K562 (cell line): Measurements from ENCODE around the gene GDF9. TPM values are rescaled to one million over a fixed set of nuclear protein-coding genes. Genes with fewer than 3 reads are reported as not detected.
A peak's percentile ranks its signal among the peaks of the same experiment; 100 is the strongest.

ENCODE experiments used
- ATAC-seq: fragments of 200-7000 bp; cut with Tn5 transposase; 3 replicates; pipeline ENCODE4 v1.9.1; 2020; ENCODE audit warnings: moderate library complexity
- BruUV-seq: library from RNA; stranded (reverse); fragments of 400-500 nt; replicated peaks from 2 replicates; lab custom pipeline; 2021; lab: Mats Ljungman, UMichigan
- CTCF ChIA-PET: fragments of 300-600 bp; formaldehyde crosslinking; extraction: SDS; loops from one replicate; lab custom pipeline; 2021; ENCODE audit warnings: low intra/inter-chr PET ratio; lab: Yijun Ruan, JAX
- POLR2A ChIA-PET: fragments of 300-600, 350-650 bp; sonication (Branson Sonifier 250); formaldehyde crosslinking; extraction: SDS; loops from one replicate; lab custom pipeline; 2021; ENCODE audit warnings: antibody characterized with exemption, inconsistent platforms; lab: Yijun Ruan, JAX
- DNase-seq, 4 experiments: peaks; one replicate each; pipeline versions ENCODE4 v3.0.0 to v3.0.0-alpha.2; 2011 to 2018; ENCODE audit warnings: low spot score in 3 of 4, mixed read lengths in 3 of 4; ENCODE audit errors: extremely low read depth in 1 of 4
- FAIRE-seq: peaks from 2 replicates; lab custom pipeline; 2011; peaks lifted over from hg19 to GRCh38; lab: Jason Lieb, UNC
- H2AFZ ChIP-seq: 2 replicates; pipeline ENCODE4 v1.6.0; 2011; ENCODE audit warnings: low read depth, low read length, control low read depth, inconsistent platforms
- H3K27ac ChIP-seq: fragments of 200-600 bp; 3 replicates; pipeline ENCODE4 v1.8.0; 2011; ENCODE audit warnings: low read depth, mild to moderate bottlenecking, control low read depth, inconsistent platforms, low read length, moderate library complexity, mixed read lengths; ENCODE audit errors: extremely low read depth
- H3K27me3 ChIP-seq, 2 experiments: fragments of 300-600 bp in 1 of 2; 2 replicates in 1 of 2; 3 replicates in 1 of 2; pipeline versions ENCODE4 v1.6.0 to v1.8.0; 2011; ENCODE audit warnings: inconsistent platforms in 2 of 2, low read length in 2 of 2, mild to moderate bottlenecking in 1 of 2, mixed read lengths in 1 of 2, moderate library complexity in 1 of 2; ENCODE audit not compliant: control insufficient read depth in 2 of 2, insufficient read depth in 2 of 2
- H3K36me3 ChIP-seq: fragments of 300-600 bp; 3 replicates; pipeline ENCODE4 v1.8.0; 2011; ENCODE audit warnings: mild to moderate bottlenecking, low read length, inconsistent platforms; ENCODE audit not compliant: control insufficient read depth, insufficient read depth
- H3K4me1 ChIP-seq, 2 experiments: fragments of 200-600 bp in 1 of 2; replicated peaks in 1 of 2; 2 replicates in 1 of 2; 3 replicates in 1 of 2; pipeline versions ENCODE4 v1.5.1 to v1.8.0; 2011; ENCODE audit warnings: inconsistent platforms in 2 of 2, low read length in 2 of 2, mild to moderate bottlenecking in 1 of 2, mixed read lengths in 1 of 2, moderate library complexity in 1 of 2; ENCODE audit not compliant: control insufficient read depth in 2 of 2, insufficient read depth in 2 of 2
- H3K4me2 ChIP-seq: 2 replicates; pipeline ENCODE4 v1.6.1; 2011; ENCODE audit warnings: low read length, control low read depth, inconsistent platforms, mixed read lengths; ENCODE audit not compliant: insufficient read depth
- H3K4me3 ChIP-seq: fragments of 200-600 bp; sonication (generic), shearing (Covaris generic); 2 replicates; pipeline ENCODE4 v1.5.1; 2016; ENCODE audit warnings: control low read depth, inconsistent platforms
- H3K79me2 ChIP-seq: fragments of 200-600 bp; 3 replicates; pipeline ENCODE4 v1.8.0; 2011; ENCODE audit warnings: low read length, inconsistent platforms; ENCODE audit not compliant: control insufficient read depth, insufficient read depth
- H3K9ac ChIP-seq, 2 experiments: 2 replicates each; pipeline versions ENCODE4 v1.6.0 to v1.6.1; 2011; ENCODE audit warnings: low read depth in 2 of 2, low read length in 2 of 2, control low read depth in 1 of 2, inconsistent platforms in 1 of 2, mild to moderate bottlenecking in 1 of 2, mixed read lengths in 1 of 2; ENCODE audit not compliant: insufficient read depth in 1 of 2
- H3K9me1 ChIP-seq: one replicate; pipeline ENCODE4 v1.6.0; 2011; ENCODE audit warnings: inconsistent platforms, mild to moderate bottlenecking, low read length, moderate library complexity; ENCODE audit not compliant: control insufficient read depth, insufficient read depth
- H3K9me3 ChIP-seq: replicated peaks from 2 replicates; pipeline ENCODE4 v1.5.1; 2011; ENCODE audit warnings: low read depth, low read length, inconsistent platforms; ENCODE audit not compliant: control insufficient read depth, insufficient read depth
- H4K20me1 ChIP-seq: replicated peaks from 2 replicates; pipeline ENCODE4 v1.6.1; 2011; ENCODE audit warnings: low read length, inconsistent platforms, mixed read lengths; ENCODE audit not compliant: control insufficient read depth, insufficient read depth
- ARNT ChIP-seq, 2 experiments: fragments of 450-650 bp; IDR thresholded peaks; 2 replicates each; pipeline ENCODE4 v1.6.1; 2016; ENCODE audit warnings: mild to moderate bottlenecking in 1 of 2
- BDP1 ChIP-seq: IDR thresholded peaks from 3 replicates; pipeline ENCODE4 v1.6.1; 2011; ENCODE audit not compliant: insufficient read length, insufficient read depth
- HCFC1 ChIP-seq: IDR thresholded peaks from 2 replicates; pipeline ENCODE4 v1.6.1; 2012; ENCODE audit warnings: low read depth, low read length, improper control_type of control experiment
- NFIX ChIP-seq: fragments of 250-450 bp; sonication (Bioruptor Pico); IDR thresholded peaks from 2 replicates; pipeline ENCODE4 v1.4.0; 2020; ENCODE audit warnings: low read depth, mild to moderate bottlenecking, moderate library complexity
- PTTG1 ChIP-seq: fragments of 450-650 bp; IDR thresholded peaks from 2 replicates; pipeline ENCODE4 v1.6.1; 2016; ENCODE audit warnings: low read depth, mild to moderate bottlenecking, missing genetic modification characterization, missing compliant biosample characterization
- RBM34 ChIP-seq: fragments of 200-400 bp; formaldehyde crosslinking; IDR thresholded peaks from 2 replicates; pipeline ENCODE4 v1.6.1; 2018; ENCODE audit warnings: low read length, borderline replicate concordance; ENCODE audit not compliant: insufficient read depth
- RNF2 ChIP-seq: sonication (generic); IDR thresholded peaks from 2 replicates; pipeline ENCODE4 v1.6.1; 2016
- SETDB1 ChIP-seq: IDR thresholded peaks from one replicate; pipeline ENCODE4 v1.6.1; 2012; ENCODE audit warnings: low read length, control low read depth, inconsistent platforms
- ZNF253 ChIP-seq: fragments of 250-450 bp; sonication (Bioruptor Pico); conservative IDR thresholded peaks from 2 replicates; pipeline ENCODE4 v1.6.1; 2021; ENCODE audit warnings: mild to moderate bottlenecking
- ZNF589 ChIP-seq: fragments of 200-800 bp; sonication (Bioruptor generic); IDR thresholded peaks from 2 replicates; pipeline ENCODE4 v1.6.1; 2016; ENCODE audit warnings: low read depth, missing genetic modification characterization, missing compliant biosample characterization
- WGBS: fragments of 100-300 bp; shearing (Covaris generic); methylation state at CpG from one replicate; pipeline ENCODE4 v1.1.6; 2016; ENCODE audit warnings: low coverage, mixed read lengths; ENCODE audit not compliant: insufficient coverage; ENCODE audit errors: missing lambda C conversion rate; 5-methylcytosine and 5-hydroxymethylcytosine counted together
- in situ Hi-C: fragments of 300-500 bp; cut with MboI; formaldehyde crosslinking; loops from 4 replicates; pipeline ENCODE4 v1.15.0; 2018; ENCODE audit warnings: inconsistent platforms, mixed read lengths
- intact Hi-C: fragments of 100-400 bp; cut with micrococcal nuclease; formaldehyde crosslinking; loops from 2 replicates; pipeline ENCODE4 v1.14.2; 2022
- polyA plus RNA-seq, 8 experiments: library from polyadenylated mRNA; depleted of rRNA in 4 of 8; stranded (reverse) in 5 of 8; unstranded in 3 of 8; fragments of >200 nt; fragmentation: Nextera tagmentation in 2 of 8; fragmentation: Illumina TruSeq in 1 of 8; extraction: Ambion mirVana in 2 of 8; extraction: Trizol in 1 of 8; gene quantifications; 2 replicates each; pipeline versions ENCODE4 v1.2.1 to v1.2.3, GENCODE V29; 2011 to 2014; ENCODE audit warnings: inconsistent platforms in 1 of 8, missing spikeins in 1 of 8
- total RNA-seq, 7 experiments: library from RNA; depleted of rRNA in 6 of 7; stranded (reverse); fragments of >200 nt in 6 of 7; fragmentation: Illumina TruSeq in 2 of 7; extraction: Trizol in 2 of 7; gene quantifications; 2 replicates each; pipeline versions ENCODE4 v1.2.1 to v1.2.3, GENCODE V29; 2011 to 2021; ENCODE audit warnings: low replicate concordance in 1 of 7
- TF ChIP-seq, protein P1 (sequence below): fragments of 250-450 bp; sonication (Bioruptor Pico); IDR thresholded peaks from 2 replicates; pipeline ENCODE4 v1.5.0; 2021
- TF ChIP-seq, protein P2 (sequence below): fragments of 450-650 bp; IDR thresholded peaks from 2 replicates; pipeline ENCODE4 v1.6.1; 2014; ENCODE audit warnings: low read depth, mild to moderate bottlenecking, moderate library complexity, borderline replicate concordance
- TF ChIP-seq, protein P3 (sequence below): fragments of 450-650 bp; IDR thresholded peaks from 2 replicates; pipeline ENCODE4 v1.6.1; 2016; ENCODE audit warnings: borderline replicate concordance
- TF ChIP-seq, protein P4 (sequence below): fragments of 450-650 bp; IDR thresholded peaks from 2 replicates; pipeline ENCODE4 v1.6.1; 2016; ENCODE audit warnings: antibody characterized with exemption
- TF ChIP-seq, protein P5 (sequence below): fragments of 450-650 bp; formaldehyde crosslinking; IDR thresholded peaks from 2 replicates; pipeline ENCODE4 v1.4.0; 2020; ENCODE audit warnings: mild to moderate bottlenecking, moderate library complexity

The GDF9 gene
- total and polyA plus RNA-seq, 9 of the 15 experiments (the other 6 are each of a cell fraction or from before 2014, with no cell fraction given), result 0.10 to 0.70 (median 0.20) TPM; not detected in 1

DNA sequence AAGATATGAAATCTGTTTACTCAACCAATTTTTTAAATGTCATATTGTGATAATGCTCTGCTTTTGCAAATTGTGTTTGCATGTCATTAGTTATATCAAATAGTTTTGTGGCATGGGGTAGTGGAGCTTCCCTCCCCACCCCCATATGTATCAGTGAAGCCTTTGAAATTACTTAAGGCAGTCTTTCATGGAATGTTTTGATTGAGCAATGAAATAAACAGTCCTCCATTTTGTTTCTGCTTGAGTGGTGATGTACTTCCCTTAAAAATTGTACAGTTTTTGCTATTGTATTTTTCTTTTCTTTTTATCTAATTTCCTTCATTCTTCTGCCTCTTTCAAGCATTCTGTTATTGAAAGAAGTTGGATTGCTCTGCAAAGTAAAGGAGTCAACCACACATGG, 49.7 kb downstream of the GDF9 start (continued):
- TF ChIP-seq ZNF253 (CRISPR knock-in tag) (no peak), ARNT (IDR thresholded peaks at IDR 0.05) (no peak), ZNF589 (CRISPR knock-in tag) (no peak), BDP1 (no peak), NFIX (CRISPR knock-in tag) (no peak), RNF2 (no peak)
- TF ChIP-seq, protein P1, sequence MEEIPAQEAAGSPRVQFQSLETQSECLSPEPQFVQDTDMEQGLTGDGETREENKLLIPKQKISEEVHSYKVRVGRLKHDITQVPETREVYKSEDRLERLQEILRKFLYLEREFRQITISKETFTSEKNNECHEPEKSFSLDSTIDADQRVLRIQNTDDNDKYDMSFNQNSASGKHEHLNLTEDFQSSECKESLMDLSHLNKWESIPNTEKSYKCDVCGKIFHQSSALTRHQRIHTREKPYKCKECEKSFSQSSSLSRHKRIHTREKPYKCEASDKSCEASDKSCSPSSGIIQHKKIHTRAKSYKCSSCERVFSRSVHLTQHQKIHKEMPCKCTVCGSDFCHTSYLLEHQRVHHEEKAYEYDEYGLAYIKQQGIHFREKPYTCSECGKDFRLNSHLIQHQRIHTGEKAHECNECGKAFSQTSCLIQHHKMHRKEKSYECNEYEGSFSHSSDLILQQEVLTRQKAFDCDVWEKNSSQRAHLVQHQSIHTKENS, result no peak
- TF ChIP-seq, all 486 proteins: peak for 0

DNA sequence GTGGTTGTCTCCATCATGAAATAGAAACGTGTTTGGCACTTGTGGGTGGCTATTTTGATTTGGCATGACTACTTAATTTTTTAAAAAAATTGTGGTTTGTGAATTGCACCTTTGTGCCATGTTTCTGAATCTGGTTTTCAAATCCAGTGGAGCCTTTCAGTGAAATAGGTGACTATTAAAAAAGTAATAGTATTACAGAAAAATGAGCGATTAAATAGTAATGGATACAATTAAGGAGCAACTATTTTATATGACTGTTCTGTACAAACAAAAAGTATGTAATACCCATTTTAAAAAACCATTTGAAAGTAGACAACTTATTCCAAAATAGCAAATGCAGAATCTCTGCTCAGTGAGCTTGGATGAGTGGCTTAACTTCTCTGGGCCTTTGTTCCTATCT, 50.2 kb downstream of the GDF9 start:
- WGBS, result 46% methylated on average over 2 of the region's 2 CpGs
- intact Hi-C loops (no loop called here), in situ Hi-C loops (no loop called here)
- no peaks in the 10 kb centered on the region for H3K36me3 ChIP-seq
- H3K9me1 ChIP-seq, result no peaks in the 10 kb centered on the region
- H3K27ac ChIP-seq, result no peak overlapping the region
- POLR2A ChIA-PET, result interaction anchor here (0.6 kb wide), 2 partner anchors 15 kb away, joined by 3 to 4 read pairs; no protein-coding TSS in a partner anchor
- H3K4me3 ChIP-seq, result no peak overlapping the region
- H3K9ac ChIP-seq, result no peak overlapping the region
- ATAC-seq, result no peak
- H2AFZ ChIP-seq, result no peak overlapping the region
- peak; percentile 15 for FAIRE-seq
- H4K20me1 ChIP-seq, result no peaks in the 10 kb centered on the region
- no peaks in the 10 kb centered on the region for H3K27me3 ChIP-seq
- H3K4me2 ChIP-seq, result no peak overlapping the region
- CTCF ChIA-PET, result no interaction called here
- BruUV-seq, result no TSS peak
- H3K9me3 ChIP-seq, result no peaks in the 10 kb centered on the region
- H3K79me2 ChIP-seq, result no peaks in the 10 kb centered on the region
- H3K4me1 ChIP-seq, result peaks cover 2 to 12% of the 10 kb centered on the region in 2 experiments; a peak in 3 of 5 replicates
- no peak for DNase-seq
- TF ChIP-seq HCFC1, result no peak
- TF ChIP-seq, protein P2, sequence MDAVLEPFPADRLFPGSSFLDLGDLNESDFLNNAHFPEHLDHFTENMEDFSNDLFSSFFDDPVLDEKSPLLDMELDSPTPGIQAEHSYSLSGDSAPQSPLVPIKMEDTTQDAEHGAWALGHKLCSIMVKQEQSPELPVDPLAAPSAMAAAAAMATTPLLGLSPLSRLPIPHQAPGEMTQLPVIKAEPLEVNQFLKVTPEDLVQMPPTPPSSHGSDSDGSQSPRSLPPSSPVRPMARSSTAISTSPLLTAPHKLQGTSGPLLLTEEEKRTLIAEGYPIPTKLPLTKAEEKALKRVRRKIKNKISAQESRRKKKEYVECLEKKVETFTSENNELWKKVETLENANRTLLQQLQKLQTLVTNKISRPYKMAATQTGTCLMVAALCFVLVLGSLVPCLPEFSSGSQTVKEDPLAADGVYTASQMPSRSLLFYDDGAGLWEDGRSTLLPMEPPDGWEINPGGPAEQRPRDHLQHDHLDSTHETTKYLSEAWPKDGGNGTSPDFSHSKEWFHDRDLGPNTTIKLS, result no peak
- no peak for TF ChIP-seq SETDB1
- TF ChIP-seq PTTG1, result no peak
- TF ChIP-seq, protein P3, sequence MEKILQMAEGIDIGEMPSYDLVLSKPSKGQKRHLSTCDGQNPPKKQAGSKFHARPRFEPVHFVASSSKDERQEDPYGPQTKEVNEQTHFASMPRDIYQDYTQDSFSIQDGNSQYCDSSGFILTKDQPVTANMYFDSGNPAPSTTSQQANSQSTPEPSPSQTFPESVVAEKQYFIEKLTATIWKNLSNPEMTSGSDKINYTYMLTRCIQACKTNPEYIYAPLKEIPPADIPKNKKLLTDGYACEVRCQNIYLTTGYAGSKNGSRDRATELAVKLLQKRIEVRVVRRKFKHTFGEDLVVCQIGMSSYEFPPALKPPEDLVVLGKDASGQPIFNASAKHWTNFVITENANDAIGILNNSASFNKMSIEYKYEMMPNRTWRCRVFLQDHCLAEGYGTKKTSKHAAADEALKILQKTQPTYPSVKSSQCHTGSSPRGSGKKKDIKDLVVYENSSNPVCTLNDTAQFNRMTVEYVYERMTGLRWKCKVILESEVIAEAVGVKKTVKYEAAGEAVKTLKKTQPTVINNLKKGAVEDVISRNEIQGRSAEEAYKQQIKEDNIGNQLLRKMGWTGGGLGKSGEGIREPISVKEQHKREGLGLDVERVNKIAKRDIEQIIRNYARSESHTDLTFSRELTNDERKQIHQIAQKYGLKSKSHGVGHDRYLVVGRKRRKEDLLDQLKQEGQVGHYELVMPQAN, result no peak
- TF ChIP-seq, protein P4, sequence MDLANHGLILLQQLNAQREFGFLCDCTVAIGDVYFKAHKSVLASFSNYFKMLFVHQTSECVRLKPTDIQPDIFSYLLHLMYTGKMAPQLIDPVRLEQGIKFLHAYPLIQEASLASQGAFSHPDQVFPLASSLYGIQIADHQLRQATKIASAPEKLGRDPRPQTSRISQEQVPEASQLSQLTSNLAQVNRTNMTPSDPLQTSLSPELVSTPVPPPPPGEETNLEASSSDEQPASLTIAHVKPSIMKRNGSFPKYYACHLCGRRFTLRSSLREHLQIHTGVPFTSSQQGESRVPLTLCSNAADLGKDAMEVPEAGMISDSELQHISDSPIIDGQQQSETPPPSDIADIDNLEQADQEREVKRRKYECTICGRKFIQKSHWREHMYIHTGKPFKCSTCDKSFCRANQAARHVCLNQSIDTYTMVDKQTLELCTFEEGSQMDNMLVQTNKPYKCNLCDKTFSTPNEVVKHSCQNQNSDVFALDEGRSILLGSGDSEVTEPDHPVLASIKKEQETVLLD, result no peak
- TF ChIP-seq, protein P5, sequence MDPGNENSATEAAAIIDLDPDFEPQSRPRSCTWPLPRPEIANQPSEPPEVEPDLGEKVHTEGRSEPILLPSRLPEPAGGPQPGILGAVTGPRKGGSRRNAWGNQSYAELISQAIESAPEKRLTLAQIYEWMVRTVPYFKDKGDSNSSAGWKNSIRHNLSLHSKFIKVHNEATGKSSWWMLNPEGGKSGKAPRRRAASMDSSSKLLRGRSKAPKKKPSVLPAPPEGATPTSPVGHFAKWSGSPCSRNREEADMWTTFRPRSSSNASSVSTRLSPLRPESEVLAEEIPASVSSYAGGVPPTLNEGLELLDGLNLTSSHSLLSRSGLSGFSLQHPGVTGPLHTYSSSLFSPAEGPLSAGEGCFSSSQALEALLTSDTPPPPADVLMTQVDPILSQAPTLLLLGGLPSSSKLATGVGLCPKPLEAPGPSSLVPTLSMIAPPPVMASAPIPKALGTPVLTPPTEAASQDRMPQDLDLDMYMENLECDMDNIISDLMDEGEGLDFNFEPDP, result no peak
- no peak for TF ChIP-seq RBM34
